ENCODE results near the gene MAP2.
"Not testable (repeated sequence)": the region's sequence is repeated elsewhere in the genome, so short reads cannot be mapped to it uniquely, and the experiment has no call there.

Gene MAP2

DNA sequence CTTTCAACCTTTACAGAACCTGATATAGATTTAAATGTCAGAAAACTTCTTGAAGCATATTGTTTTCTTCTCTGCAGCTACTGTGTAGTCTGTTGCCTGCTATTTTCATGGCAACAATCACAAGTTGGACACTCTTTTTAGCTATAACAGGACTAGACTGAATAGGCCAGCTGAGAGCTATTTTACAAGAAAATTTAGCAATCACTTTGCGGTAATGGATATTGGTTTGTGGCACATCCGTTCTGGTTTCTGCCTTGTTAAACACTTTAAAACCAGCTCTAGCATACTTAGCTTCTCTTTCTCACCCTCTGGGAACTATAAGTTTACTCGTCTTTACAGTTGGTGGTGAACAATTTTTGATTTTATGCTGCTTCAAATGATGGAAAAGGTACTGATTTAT, 125.7 kb downstream of the MAP2 start:
- DNase-seq: peak; percentile 62

DNA sequence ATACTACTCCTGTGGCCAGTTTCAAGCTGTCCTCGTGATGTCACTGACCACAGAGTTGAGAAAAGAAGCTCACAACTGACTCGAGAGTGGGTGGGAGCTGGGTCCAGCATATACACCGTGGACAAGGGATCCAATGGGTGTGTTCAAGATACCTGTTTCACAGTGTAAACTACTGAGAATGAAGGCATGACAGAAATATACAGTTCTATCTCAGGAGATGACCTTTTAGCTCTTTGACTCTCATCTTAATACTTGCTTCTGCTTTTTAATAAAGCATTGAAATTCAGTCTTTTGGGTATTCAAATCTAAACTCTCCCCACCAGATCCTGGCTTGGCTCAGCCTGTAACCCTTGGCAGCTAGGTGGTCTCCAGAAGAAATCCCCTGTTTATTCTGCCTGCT, 130.1 kb downstream of the MAP2 start:
- DNase-seq: no peak

DNA sequence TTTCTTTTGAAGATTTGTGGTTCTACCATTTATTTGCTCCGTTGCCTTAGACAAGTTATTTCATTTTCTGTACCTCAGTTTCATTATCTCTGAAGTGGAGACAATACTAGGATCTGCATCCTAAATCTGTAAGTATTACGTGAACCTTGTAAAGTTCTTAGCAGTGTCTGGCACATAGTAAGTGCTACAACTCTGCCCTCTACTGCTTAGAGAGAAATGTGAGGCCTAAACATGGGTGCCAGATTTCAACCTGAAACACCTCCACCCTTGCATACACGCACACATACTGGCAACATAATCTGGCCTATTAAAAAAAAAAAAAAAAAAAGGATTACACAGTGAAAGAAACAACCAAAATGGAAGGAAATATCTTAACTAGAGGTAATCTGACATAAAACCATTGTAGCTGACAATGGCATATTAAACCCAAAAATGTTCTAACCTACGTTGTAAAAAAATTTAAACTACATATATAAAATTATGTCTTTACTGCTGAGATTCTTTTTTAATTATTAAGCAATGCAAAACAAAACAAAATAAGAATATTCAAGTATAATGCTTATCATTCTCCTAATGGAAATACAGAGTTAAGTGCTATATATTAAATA, 132.6 kb downstream of the MAP2 start:
- DNase-seq: no peak

DNA sequence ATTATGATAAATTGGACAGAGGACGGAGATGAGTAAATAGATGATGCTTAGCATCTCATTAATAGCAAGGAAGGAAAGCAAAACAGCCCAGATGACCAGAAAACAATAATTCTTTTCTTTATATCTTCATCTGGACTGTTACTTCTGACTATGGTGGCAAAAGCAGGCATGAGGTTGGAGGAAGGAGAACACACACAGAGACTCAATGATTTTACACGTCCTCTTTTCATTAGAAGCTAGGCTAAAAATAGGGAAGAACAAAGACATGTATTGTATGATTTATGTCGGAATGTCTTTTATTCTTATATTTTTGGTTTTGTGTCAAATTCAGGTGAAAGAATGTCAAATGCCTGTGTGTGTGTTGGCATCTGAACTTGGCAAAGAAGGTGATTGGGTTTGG, 137.1 kb downstream of the MAP2 start:
- DNase-seq: no peak

DNA sequence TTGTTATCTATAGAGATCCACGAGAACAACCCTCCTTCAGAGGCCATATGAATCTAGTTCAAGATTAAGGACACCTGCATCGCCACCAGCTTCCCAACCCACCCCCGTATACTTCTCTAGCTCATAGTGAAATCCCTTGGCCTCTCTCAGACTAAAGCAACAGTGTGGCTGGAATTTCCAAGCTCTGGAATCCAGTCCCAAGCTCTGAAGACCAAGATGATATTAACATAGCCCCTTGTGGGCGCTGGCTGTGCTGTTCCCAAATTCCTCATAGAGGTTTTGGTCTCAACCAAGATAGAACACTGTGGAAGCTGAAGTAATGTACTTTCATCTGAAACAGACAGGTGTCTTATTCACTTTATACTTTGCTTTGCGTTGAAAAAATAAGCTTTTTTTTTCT, 139.6 kb downstream of the MAP2 start:
- DNase-seq: no peak

DNA sequence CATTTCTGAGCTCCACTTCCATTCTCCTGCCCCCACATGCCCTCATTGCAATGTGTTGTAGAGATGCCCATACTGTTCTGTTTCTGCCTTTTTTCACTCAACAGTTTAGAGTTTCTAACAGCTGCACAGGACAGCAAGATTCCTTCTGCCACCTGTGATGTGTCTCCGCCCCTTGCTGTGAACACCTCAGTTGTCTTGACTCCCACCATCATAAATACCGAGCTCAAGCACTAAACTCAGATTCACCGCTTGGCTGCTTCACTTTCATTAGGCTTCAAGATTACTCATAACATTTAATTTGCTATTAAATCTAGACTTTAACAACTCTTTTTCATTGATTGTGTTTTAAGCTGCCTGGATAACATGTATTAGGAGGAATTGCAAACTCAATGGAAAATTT, 141.0 kb downstream of the MAP2 start:
- peak; percentile 14 for DNase-seq

DNA sequence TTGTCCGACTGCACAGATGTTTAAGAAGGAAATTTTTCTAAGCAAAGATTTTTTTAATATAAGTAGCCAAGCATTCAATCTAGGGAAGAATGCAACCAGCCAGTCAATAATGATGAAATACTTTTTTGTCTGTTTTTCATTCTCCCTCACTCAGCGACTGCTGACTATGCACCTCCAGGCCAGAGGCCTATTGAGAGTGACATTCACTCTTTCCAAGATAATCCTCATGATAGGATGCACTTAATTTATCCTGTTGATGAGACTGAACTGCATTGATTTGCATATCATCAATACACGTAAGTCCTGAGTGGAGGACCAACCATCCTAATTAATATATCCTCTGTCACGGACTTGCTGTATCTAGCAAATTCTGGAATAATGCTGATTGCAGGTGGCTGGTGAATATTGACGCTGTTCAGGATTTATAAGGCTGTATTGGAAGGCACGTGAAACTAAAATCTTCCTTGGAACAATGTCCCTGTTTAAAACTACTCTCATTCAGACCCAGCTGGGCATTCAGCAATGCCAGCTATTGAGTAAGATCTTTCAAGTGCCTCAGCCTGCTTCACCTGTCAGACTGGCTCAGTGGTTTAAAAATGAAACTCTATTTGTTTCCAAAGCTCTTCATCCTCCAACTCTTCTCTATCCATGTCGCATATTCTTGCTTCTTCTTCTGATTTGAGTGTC, 142.2 kb downstream of the MAP2 start:
- peak; percentile 56 for DNase-seq

DNA sequence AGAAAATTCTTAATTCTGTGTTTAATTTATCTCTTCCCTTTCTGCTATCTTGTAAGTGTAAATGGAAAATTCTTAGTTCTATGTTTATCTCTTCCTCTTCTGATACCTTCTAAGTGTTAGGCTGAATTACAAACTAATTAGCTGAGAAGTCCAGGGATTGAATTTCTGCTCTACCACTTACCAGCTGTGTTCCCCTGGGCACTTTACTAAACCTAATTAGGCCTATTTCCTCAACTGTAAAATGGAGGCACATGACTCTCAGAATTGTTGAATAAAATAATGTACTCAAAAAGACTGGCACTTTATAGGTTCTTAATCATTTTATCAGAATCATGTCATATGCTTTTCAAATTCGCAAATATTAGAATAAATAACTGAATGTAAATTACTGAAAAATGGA, 146.3 kb downstream of the MAP2 start:
- DNase-seq: no peak

DNA sequence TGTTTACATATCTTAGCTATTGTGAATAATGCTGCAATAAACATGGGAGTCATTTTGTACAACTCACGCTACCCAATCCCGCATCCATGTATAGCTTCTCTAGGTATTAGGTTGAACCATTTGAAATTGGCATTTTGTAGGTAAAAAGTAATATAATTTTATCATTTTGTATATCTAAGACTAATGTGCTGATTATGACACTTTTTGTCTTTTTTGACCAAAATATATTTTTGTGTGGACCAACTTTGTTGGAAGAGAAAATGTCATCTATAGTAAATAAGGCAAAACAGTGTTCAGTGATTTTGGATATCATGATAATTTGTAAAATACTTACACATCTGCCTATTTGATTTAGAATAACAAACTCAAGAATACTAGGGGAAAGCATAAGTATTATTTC, 150.7 kb downstream of the MAP2 start:
- DNase-seq: no peak

DNA sequence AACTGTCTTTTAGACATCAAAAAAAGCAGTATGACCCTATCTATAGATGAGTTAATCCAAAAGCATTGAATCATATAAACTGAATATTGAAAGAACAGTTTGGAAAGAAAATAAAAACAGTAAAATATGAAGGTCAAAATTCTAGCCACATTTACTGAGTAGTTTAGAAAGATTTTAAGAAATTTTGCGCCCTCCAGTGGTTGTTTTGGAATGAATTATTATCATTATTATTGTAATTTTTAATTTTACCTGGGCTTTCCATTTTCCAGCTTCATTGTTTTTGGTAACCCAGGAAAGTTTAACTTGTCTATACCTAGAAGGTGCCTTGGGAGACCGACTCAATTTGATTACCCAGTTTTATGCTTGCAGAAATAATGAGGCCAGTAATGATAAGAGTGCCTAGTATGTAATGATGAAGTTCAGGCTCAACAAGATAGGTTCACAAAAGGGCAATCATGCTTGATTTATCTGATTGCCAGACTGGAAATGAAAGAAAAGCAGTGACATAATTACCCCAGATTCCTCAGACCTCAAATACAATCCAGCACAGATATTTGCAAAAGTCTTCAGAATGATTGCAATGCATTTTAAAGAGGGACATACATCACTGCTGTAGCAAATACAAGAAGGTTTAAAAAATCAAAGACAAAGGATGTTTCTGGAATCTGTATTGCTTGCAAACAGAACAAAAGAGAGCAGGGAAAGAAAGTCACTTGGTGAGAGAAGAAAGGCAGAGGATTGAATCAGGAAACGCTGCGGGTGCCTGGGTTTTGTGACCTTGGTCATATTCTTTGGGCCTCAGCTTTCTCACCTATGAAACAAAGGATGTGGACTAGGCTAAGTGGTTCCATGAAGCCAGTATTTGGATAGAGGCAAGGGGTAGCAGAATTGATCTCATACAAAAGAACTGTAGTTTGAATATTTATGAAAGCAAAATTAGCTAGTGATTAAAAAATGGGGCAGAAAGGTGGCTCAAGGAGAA, 153.8 kb downstream of the MAP2 start:
- DNase-seq: no peak

DNA sequence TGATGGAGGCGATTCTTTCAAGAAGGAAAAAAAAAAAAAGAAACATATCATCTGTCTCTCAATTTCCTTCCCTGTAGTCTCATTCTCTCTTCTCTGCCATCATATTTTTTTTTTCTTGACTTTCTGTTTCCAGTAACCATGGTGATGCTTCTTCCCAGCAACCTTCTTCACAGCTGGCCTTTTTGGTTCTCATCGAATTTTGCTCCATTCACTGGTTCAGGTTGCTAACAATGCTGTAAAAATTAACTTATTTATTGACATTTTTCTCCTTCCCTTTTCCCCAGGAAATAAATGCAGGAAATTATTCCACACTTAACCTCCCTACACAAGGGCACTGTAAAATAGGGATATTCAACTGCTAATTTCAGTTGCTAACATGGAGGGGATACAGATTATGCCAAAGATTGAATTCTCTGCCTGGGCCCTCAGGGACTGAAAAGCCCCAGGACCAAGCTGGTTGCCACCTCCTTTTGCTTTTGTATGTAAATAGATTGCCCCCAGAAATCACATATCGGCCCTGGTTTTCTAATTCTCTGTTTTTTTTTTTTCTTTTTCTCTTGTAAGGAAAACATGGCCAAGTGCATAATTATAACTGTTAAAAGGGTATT, 154.7 kb downstream of the MAP2 start:
- no peak for DNase-seq

DNA sequence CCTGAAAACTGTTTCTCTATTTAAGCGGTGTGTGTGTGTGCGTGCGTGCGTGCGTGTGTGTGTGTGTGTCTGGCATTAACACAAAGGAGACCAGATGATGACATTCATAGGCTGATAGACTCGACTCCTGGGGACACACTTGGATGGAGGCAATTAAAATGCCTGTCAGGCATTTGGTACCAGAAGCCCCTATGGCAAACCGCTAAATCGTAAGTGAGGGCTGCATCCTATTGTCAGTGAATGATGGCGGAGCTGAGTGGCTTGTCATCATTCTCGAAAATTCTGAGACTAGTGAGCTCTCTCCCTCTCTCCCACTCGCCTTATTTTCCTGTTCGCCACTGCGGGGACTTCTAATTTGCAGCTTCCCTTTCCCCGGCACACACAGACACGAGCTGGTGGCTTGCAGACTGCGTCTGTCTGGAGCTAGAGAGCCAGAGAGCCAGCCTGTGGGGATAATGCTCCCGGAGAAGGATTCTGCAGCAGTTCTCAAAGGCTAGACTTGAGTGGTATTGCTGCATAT, 155.4 kb downstream of the MAP2 start:
- DNase-seq: peak; percentile 81

DNA sequence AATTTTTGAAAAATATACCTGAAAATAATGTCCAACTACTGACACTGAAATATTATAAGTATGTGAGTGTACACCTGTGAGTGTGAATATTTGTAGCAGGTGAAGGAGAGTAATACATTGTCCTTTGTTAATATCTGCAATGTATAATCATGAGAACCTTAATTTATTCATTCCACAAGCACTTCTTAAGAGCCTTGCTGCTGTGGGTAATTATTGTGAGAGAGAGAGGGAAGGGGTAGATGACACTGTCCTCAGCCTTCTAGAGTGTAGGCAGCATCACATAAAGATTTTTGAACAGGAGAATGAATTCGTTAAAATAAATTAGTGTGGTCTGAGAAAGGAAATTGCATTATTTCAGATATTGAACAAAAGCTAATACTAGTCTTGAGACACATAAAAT, 157.2 kb downstream of the MAP2 start:
- no peak for DNase-seq

DNA sequence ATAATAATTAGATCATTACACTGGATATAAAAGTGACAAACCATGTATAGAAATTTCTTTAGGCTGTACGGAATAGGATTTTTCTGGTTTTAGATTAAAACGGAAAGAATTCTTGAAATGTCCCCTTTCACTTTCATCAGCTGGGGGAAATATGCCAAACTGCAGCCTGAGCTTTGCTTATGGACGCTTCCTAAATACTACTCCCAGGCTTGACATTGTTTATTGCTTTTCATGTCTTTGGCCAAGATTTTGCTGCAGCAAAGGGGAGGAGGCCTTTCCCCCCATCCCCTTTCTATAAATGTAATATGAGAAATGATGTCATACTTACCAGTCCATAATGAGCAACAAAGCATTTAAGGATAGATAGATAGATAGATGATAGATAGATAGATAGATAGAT, 158.4 kb downstream of the MAP2 start:
- no peak for DNase-seq

DNA sequence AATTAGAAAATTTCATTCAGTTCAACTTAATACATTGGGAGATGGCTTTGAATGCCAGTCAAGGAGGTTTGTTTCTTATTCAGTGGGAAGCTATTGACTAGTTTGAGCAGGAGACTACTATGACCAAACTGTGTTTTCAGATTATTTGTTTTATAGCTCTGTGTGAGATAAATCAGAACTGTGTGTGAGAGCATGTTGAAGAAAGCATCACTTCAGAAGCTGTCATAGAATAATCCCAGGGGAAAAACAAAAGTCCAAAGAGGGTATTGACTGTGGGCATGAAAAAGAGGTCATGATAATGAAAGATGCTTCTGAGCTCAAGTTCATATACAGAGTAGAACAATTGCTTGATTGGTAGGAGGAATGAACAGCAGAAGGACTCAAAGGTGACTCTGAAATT, 160.6 kb downstream of the MAP2 start:
- no peak for DNase-seq

DNA sequence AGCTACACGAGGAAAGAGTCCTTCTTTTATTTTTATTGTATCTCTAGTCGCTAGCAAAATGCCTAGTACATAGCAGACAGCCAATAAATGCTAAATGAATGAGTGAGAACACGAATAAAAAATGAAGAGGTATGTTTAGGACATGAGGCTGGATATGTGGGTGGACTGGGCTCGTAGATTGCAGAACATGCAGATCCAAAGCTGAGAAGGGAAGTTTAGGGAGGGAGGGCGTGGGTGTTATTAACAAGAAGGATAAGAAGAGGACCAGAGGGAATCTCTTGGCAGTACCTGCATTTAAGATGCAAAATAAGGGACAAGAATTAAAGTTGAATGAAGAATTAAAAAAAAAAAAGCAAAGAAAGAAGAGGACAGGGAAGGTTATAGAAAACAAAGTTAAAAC, 161.1 kb downstream of the MAP2 start:
- no peak for DNase-seq

DNA sequence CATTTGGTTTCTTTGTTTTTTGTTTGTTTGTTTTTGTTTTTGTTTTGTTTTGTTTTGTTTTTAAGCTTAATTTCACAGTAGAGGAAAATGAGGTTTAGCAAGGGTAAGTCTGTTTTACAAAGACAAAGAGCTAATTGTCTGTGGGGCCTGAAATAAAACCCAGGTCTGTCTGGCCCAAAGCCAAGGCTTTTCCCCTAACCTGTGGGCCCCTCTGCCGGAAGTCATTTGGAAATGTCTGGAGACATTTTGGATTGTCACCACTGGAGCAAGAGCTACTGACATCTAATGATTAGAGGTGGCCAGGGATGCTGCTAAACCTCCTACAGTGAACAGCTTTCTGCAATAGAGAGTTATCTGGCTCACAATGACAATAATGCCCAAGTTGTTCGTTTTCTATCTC, 167.2 kb downstream of the MAP2 start:
- DNase-seq: no peak

DNA sequence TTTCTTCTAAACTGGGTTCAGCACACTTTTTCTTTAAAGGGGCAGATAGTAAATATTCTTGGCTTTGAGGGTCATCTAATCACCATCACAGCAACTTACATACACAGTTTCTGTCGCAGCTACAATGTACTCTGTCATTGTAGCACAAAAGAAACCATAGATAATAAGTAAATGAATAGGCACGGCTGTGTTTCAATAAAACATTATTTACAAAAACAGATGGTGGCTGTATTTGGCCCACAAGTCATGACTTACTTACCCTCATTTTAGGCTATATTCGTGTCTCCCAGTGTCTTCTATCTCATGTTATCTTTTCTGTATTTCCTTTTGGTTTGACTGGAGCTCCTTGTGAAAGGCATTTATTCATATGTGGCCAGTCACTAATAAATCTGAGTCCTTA, 168.3 kb downstream of the MAP2 start:
- no peak for DNase-seq

DNA sequence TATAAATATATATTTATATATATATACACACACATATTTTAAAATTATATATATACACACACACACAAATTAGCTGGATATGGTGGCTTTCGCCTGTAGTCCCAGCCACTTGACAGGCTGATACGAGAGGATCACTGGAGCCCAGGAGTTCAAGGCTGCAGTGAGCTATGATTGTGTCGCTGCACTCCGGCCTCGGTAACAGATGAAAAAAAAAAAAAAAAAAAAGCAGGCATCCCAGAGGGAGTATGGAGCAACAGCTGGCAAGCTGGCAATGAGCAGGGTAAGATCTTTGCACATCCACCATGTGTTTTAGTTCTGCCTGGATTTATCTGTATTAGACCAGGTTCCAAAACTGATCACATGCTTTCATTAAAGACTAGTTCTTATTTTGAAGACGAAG, 170.1 kb downstream of the MAP2 start:
- DNase-seq: no peak

DNA sequence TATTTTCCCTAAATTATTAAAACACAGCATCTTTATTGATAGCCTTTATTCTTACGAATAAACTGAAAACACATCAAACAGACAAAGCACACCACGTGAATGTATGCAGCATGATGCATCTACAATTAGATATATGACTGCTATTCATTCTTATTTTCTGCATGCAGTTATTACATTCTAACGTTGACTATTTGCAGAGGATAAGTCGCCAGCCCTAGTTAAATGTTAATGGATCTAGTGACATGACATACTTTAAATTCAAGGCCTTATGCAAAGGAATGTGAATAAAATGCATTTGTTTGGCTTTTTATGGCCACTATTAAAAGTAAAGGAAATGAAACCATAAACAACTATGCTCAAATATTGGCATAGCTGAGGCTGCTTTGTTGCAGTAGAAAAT, 172.4 kb downstream of the MAP2 start:
- DNase-seq: no peak

DNA sequence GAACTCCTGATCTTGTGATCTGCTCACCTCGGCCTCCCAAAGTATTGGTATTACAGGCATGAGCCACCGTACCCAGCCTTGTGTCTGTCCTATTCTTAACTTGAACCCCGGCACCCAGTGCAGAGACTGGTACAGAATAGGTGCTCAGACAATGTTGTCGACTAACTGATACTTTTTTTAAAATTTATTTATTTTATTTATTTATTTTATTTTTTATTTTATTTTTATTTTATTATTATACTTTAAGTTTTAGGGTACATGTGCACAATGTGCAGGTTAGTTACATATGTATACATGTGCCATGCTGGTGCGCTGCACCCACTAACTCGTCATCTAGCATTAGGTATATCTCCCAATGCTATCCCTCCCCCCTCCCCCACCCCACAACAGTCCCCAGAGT, 174.4 kb downstream of the MAP2 start:
- not testable (repeated sequence) for DNase-seq

DNA sequence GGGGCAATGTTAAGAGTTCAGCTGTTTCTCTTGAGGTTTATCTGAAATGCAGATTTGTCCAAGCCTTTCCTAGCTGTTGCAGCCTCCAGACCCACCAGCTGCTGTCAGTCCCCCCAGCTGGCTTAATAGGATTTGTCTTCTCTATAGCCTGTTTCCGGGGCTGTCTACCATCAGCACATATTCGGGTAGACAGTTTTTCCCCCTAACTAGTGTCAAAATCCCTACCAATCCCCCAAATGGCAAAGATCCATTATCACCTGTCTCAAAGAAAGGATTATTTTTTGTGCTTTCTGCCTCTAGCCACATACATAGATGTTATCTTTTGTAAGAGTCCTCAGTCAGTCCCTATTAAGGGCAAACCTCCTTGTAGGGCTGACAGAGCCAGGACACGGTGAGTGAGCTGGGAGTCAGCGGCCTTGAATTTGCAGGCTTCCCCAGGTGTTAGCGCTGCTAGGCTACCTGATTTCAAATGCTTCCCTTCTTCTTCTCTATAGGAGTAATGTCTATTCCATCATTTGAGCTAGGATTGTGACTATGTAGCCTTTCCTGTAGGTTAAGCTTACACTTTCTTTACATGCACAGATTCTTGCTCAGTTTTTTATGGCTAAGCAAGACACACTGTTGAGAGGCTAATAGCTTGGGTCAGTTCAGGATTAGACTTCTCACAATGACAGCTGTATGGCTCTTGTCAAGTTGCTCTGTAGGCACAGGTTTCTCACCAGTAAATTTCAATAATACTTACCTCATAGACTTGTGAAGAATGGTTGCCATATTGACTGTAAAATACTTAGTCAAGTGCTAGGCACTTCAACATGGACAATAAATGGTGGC, 176.7 kb downstream of the MAP2 start:
- DNase-seq: no peak
